Thymus (tissue), 11 donors: Measurements from ENCODE around the gene MCF2L. TPM values are rescaled to one million over a fixed set of nuclear protein-coding genes. Genes with fewer than 3 reads are reported as not detected.

Experiments used
- DNase-seq, 9 donors: peaks; one replicate each; pipeline ENCODE4 v3.0.0-alpha.2; 2013; ENCODE audit warnings: low spot score in 9 of 9, low read depth in 6 of 9, missing footprints in 1 of 9
- H3K27ac ChIP-seq, 2 donors: one replicate each; pipeline ENCODE4 v1.5.1; 2013; ENCODE audit warnings: control low read depth in 1 of 2, low read depth in 1 of 2, low read length in 1 of 2, mild to moderate bottlenecking in 1 of 2, moderate library complexity in 1 of 2
- H3K27me3 ChIP-seq, 2 donors: one replicate each; pipeline ENCODE4 v1.5.1; 2013; ENCODE audit warnings: low read length in 1 of 2; ENCODE audit not compliant: control insufficient read depth in 2 of 2, insufficient read depth in 1 of 2
- H3K36me3 ChIP-seq, 2 donors: one replicate each; pipeline ENCODE4 v1.5.1; 2013; ENCODE audit warnings: low read length in 1 of 2, mild to moderate bottlenecking in 1 of 2, moderate library complexity in 1 of 2; ENCODE audit not compliant: control insufficient read depth in 2 of 2, insufficient read depth in 2 of 2
- H3K4me1 ChIP-seq, 2 donors: one replicate each; pipeline ENCODE4 v1.5.1; 2013; ENCODE audit warnings: low read length in 2 of 2; ENCODE audit not compliant: control insufficient read depth in 2 of 2, insufficient read depth in 2 of 2
- H3K4me3 ChIP-seq, 2 donors: one replicate each; pipeline ENCODE4 v1.5.1; 2013; ENCODE audit warnings: low read length in 2 of 2, control low read depth in 1 of 2, mild to moderate bottlenecking in 1 of 2
- H3K9me3 ChIP-seq, 2 donors: one replicate each; pipeline ENCODE4 v1.5.1; 2013; ENCODE audit warnings: low read length in 1 of 2, mild to moderate bottlenecking in 1 of 2; ENCODE audit not compliant: control insufficient read depth in 2 of 2, insufficient read depth in 1 of 2
- WGBS: extraction: QIAGEN DNeasy Blood & Tissue Kit; methylation state at CpG from one replicate; pipeline ENCODE4 v1.1.7; 2013; 5-methylcytosine and 5-hydroxymethylcytosine counted together
- polyA plus RNA-seq: library from polyadenylated mRNA; stranded (reverse); fragments of 200-250 nt; gene quantifications from one replicate; pipeline ENCODE4 v1.2.3, GENCODE V29; 2013
- total RNA-seq: library from RNA; stranded (reverse); fragments of 120-200 nt; gene quantifications from one replicate; pipeline ENCODE4 v1.2.4, GENCODE V29; 2013
- donor health status: healthy.

The MCF2L gene
- total and polyA plus RNA-seq, 2 donors = 13.0 to 28.6 TPM

- 92% methylated on average over 29 of the region's 29 CpGs for WGBS
- no peak for DNase-seq
- Histone ChIP-seq H3K4me1 (no peaks in the 10 kb centered on the region), H3K27ac (no peak overlapping the region), H3K9me3 (no peaks in the 10 kb centered on the region), H3K4me3 (no peak overlapping the region), H3K27me3 (no peaks in the 10 kb centered on the region), H3K36me3 (no peaks in the 10 kb centered on the region)
Measured at GRCh38 chr13:113093580-113094409, 124.8 kb downstream of the MCF2L start.

GRCh38 chr13:113094410-113094800 is 125.4 kb downstream of the MCF2L start:
- WGBS = 92% methylated on average over 14 of the region's 14 CpGs
- Histone ChIP-seq H3K4me3 (no peak overlapping the region), H3K27me3 (no peaks in the 10 kb centered on the region), H3K27ac (no peak overlapping the region), H3K36me3 (no peaks in the 10 kb centered on the region), H3K4me1 (no peaks in the 10 kb centered on the region), H3K9me3 (no peaks in the 10 kb centered on the region)
- no peak for DNase-seq

- no peaks in the 10 kb centered on the region for H3K4me1 ChIP-seq
- no peaks in the 10 kb centered on the region for H3K9me3 ChIP-seq
- no peaks in the 10 kb centered on the region for H3K36me3 ChIP-seq
- no peak for DNase-seq
- H3K27me3 ChIP-seq = no peaks in the 10 kb centered on the region
- H3K27ac ChIP-seq = no peak overlapping the region
- H3K4me3 ChIP-seq = no peak overlapping the region
- 95% methylated on average over 25 of the region's 25 CpGs for WGBS
Measured at GRCh38 chr13:113095146-113096051, 126.4 kb downstream of the MCF2L start.

GRCh38 chr13:113096052-113096744 is 127.2 kb downstream of the MCF2L start:
- H3K27me3 ChIP-seq = no peaks in the 10 kb centered on the region
- no peaks in the 10 kb centered on the region for H3K4me1 ChIP-seq
- H3K27ac ChIP-seq = no peak overlapping the region
- 97% methylated on average over 61 of the region's 61 CpGs for WGBS
- H3K36me3 ChIP-seq = no peaks in the 10 kb centered on the region
- no peak for DNase-seq
- H3K4me3 ChIP-seq = no peak overlapping the region
- no peaks in the 10 kb centered on the region for H3K9me3 ChIP-seq

GRCh38 chr13:113096745-113097305 is 127.8 kb downstream of the MCF2L start:
- no peak for DNase-seq
- WGBS = 96% methylated on average over 52 of the region's 52 CpGs
- Histone ChIP-seq H3K4me1 (no peaks in the 10 kb centered on the region), H3K27ac (no peak overlapping the region), H3K36me3 (no peaks in the 10 kb centered on the region), H3K9me3 (no peaks in the 10 kb centered on the region), H3K27me3 (no peaks in the 10 kb centered on the region), H3K4me3 (no peak overlapping the region)

GRCh38 chr13:113097651-113098050 is 128.6 kb downstream of the MCF2L start:
- H3K4me3 ChIP-seq = no peak overlapping the region
- 94% methylated on average over 7 of the region's 7 CpGs for WGBS
- no peaks in the 10 kb centered on the region for H3K36me3 ChIP-seq
- no peaks in the 10 kb centered on the region for H3K4me1 ChIP-seq
- no peaks in the 10 kb centered on the region for H3K9me3 ChIP-seq
- DNase-seq = no peak
- H3K27me3 ChIP-seq = no peaks in the 10 kb centered on the region
- H3K27ac ChIP-seq = no peak overlapping the region

- DNase-seq = no peak
- 93% methylated on average over 30 of the region's 30 CpGs for WGBS
Measured at GRCh38 chr13:113098162-113098732, 129.2 kb downstream of the MCF2L start.

GRCh38 chr13:113099142-113099541 is 130.1 kb downstream of the MCF2L start:
- no peaks in the 10 kb centered on the region for H3K27me3 ChIP-seq
- WGBS = 96% methylated on average over 11 of the region's 11 CpGs
- H3K9me3 ChIP-seq = no peaks in the 10 kb centered on the region
- no peak overlapping the region for H3K4me3 ChIP-seq
- no peak for DNase-seq
- no peak overlapping the region for H3K27ac ChIP-seq
- H3K4me1 ChIP-seq = no peaks in the 10 kb centered on the region
- H3K36me3 ChIP-seq = no peaks in the 10 kb centered on the region

More at GRCh38 chr13:113098162-113098732, 129.2 kb downstream of the MCF2L start:
- Histone ChIP-seq H3K36me3 (no peaks in the 10 kb centered on the region), H3K9me3 (no peaks in the 10 kb centered on the region), H3K4me1 (no peaks in the 10 kb centered on the region), H3K27me3 (no peaks in the 10 kb centered on the region), H3K27ac (no peak overlapping the region), H3K4me3 (no peak overlapping the region)
